HL-60 (cell line): Measurements from ENCODE around the gene DMRT1.

ENCODE experiments used
- DNase-seq, 2 experiments: peaks; one replicate each; pipeline ENCODE4 v3.0.0-alpha.2; 2010 to 2020; ENCODE audit warnings: low read depth in 1 of 2, low spot score in 1 of 2
- H3K27ac ChIP-seq: fragments of 250-450 bp; sonication (Bioruptor Pico); replicated peaks from 2 replicates; pipeline ENCODE4 v1.5.1; 2020; ENCODE audit warnings: mild to moderate bottlenecking, moderate library complexity
- H3K27me3 ChIP-seq: fragments of 250-450 bp; sonication (Bioruptor Pico); 2 replicates; pipeline ENCODE4 v1.5.1; 2021; ENCODE audit warnings: mild to moderate bottlenecking, moderate library complexity; ENCODE audit not compliant: insufficient read depth, poor library complexity, severe bottlenecking
- H3K4me3 ChIP-seq: replicated peaks from 2 replicates; pipeline ENCODE4 v1.5.1; 2011; ENCODE audit warnings: mild to moderate bottlenecking, control low read depth, low read length; ENCODE audit not compliant: insufficient read depth
- CTCF ChIP-seq: IDR thresholded peaks from one replicate; pipeline ENCODE4 v1.5.1; 2011; ENCODE audit warnings: low read length, control low read depth, inconsistent platforms; ENCODE audit not compliant: insufficient read depth
- GABPA ChIP-seq: IDR thresholded peaks from 2 replicates; pipeline ENCODE4 v1.6.1; 2012; ENCODE audit warnings: low read depth
- POLR2AphosphoS5 ChIP-seq: IDR thresholded peaks from 2 replicates; pipeline ENCODE4 v1.6.1; 2012; ENCODE audit warnings: low read depth
- REST ChIP-seq: IDR thresholded peaks from 2 replicates; pipeline ENCODE4 v1.6.1; 2012; ENCODE audit warnings: low read depth; ENCODE audit not compliant: insufficient replicate concordance
- SPI1 ChIP-seq: IDR thresholded peaks from 2 replicates; pipeline ENCODE4 v1.6.1; 2012; ENCODE audit warnings: low read depth, mild to moderate bottlenecking, borderline replicate concordance
- long read RNA-seq: library from polyadenylated mRNA; unstranded; transcript quantifications from one replicate; pipeline ENCODE4 v2.0.0, GENCODE V29; 2020

Gene DMRT1
- long read RNA-seq: 0 reads

- Histone ChIP-seq H3K27ac (no peak within 1 kb of the TSS), H3K27me3 (peaks cover 32% of the 10 kb centered on the region), H3K4me3 (no peak within 1 kb of the TSS)
- no peak for TF ChIP-seq SPI1
- no peak for TF ChIP-seq CTCF
- no peak for TF ChIP-seq POLR2AphosphoS5
- no peak for TF ChIP-seq REST
- no peak for DNase-seq
These were observed at the start of gene DMRT1 for GRCh38 chr9:841371-842209. Gene DMRT1, plus strand, starts transcription at chr9:841697. Its CDS starts 142 bp downstream, at chr9:841839.

- DNase-seq: no peak
- H3K4me3 ChIP-seq: no peak overlapping the region
- H3K27me3 ChIP-seq: no peaks in the 10 kb centered on the region
- TF ChIP-seq CTCF: no peak
- TF ChIP-seq REST: no peak
- TF ChIP-seq SPI1: no peak
- no peak for TF ChIP-seq GABPA
- TF ChIP-seq POLR2AphosphoS5: no peak
- H3K27ac ChIP-seq: no peak overlapping the region
These were observed 48.9 kb upstream of the DMRT1 start for GRCh38 chr9:792331-793260.

GRCh38 chr9:794386-794785 is 47.1 kb upstream of the DMRT1 start:
- no peaks in the 10 kb centered on the region for H3K27me3 ChIP-seq
- H3K4me3 ChIP-seq: no peak overlapping the region
- DNase-seq: no peak
- no peak for TF ChIP-seq GABPA
- TF ChIP-seq REST: no peak
- TF ChIP-seq POLR2AphosphoS5: no peak
- no peak for TF ChIP-seq SPI1
- no peak for TF ChIP-seq CTCF
- no peak overlapping the region for H3K27ac ChIP-seq
